ENCODE results near the gene SMARCA4. TPM values are rescaled to one million over a fixed set of nuclear protein-coding genes. Genes with fewer than 3 reads are reported as not detected.

SMARCA4 gene
- polyA plus RNA-seq, 1 experiment = 41.6 TPM

GRCh38 chr19:11050323-11051114 is 89.7 kb downstream of the SMARCA4 start:
- Histone ChIP-seq H3K9me3 (ENCODE audit: control insufficient read depth, insufficient read depth, low read length) (no peaks in the 10 kb centered on the region; the same call in 1 of the 2 replicates), H3K27ac (ENCODE audit: low read depth, low read length) (no peak overlapping the region), H3K4me3 (ENCODE audit: low read depth, low read length) (no peak overlapping the region), H3K27me3 (ENCODE audit: control insufficient read depth, insufficient read depth, low read length) (no peaks in the 10 kb centered on the region)
- ChIA-PET CTCF (interaction anchor here (1.1 kb wide), 1 partner anchor 76 kb away, joined by 4 read pairs; no protein-coding TSS in a partner anchor), POLR2A (interaction anchor here (1.0 kb wide), 1 partner anchor 11 kb away, joined by 3 read pairs; no protein-coding TSS in a partner anchor)
- no peak for TF ChIP-seq CTCF (IDR thresholded peaks at IDR 0.05; ENCODE audit: low read depth, low read length)
- DNase-seq (ENCODE audit: low read depth, low spot score) = no peak

GRCh38 chr19:11053817-11054195 is 93.0 kb downstream of the SMARCA4 start:
- no peak for TF ChIP-seq CTCF (IDR thresholded peaks at IDR 0.05; ENCODE audit: low read depth, low read length)
- CTCF ChIA-PET = no interaction called here
- DNase-seq (ENCODE audit: low read depth, low spot score) = no peak
- Histone ChIP-seq H3K27ac (ENCODE audit: low read depth, low read length) (no peak overlapping the region), H3K4me3 (ENCODE audit: low read depth, low read length) (no peak overlapping the region), H3K27me3 (ENCODE audit: control insufficient read depth, insufficient read depth, low read length) (no peaks in the 10 kb centered on the region), H3K9me3 (ENCODE audit: control insufficient read depth, insufficient read depth, low read length) (no peaks in the 10 kb centered on the region; the same call in 1 of the 2 replicates)
- POLR2A ChIA-PET = interaction anchor here (0.7 kb wide), 1 partner anchor 66 kb away, joined by 9 read pairs; no protein-coding TSS in a partner anchor

GRCh38 chr19:11054200-11054599 is 93.4 kb downstream of the SMARCA4 start:
- CTCF ChIA-PET = no interaction called here
- no peaks in the 10 kb centered on the region for H3K27me3 ChIP-seq (ENCODE audit: control insufficient read depth, insufficient read depth, low read length)
- no peak overlapping the region for H3K4me3 ChIP-seq (ENCODE audit: low read depth, low read length)
- no peak overlapping the region for H3K27ac ChIP-seq (ENCODE audit: low read depth, low read length)
- POLR2A ChIA-PET = no interaction called here
- no peak for DNase-seq (ENCODE audit: low read depth, low spot score)
- no peak for TF ChIP-seq CTCF (IDR thresholded peaks at IDR 0.05; ENCODE audit: low read depth, low read length)
- H3K9me3 ChIP-seq (ENCODE audit: control insufficient read depth, insufficient read depth, low read length) = no peaks in the 10 kb centered on the region; the same call in 1 of the 2 replicates

- CTCF ChIA-PET = no interaction called here
- no peak for TF ChIP-seq CTCF (IDR thresholded peaks at IDR 0.05; ENCODE audit: low read depth, low read length)
- DNase-seq (ENCODE audit: low read depth, low spot score) = no peak
- no peak overlapping the region for H3K27ac ChIP-seq (ENCODE audit: low read depth, low read length)
- POLR2A ChIA-PET = no interaction called here
- no peaks in the 10 kb centered on the region for H3K27me3 ChIP-seq (ENCODE audit: control insufficient read depth, insufficient read depth, low read length)
- no peak overlapping the region for H3K4me3 ChIP-seq (ENCODE audit: low read depth, low read length)
- H3K9me3 ChIP-seq (ENCODE audit: control insufficient read depth, insufficient read depth, low read length) = no peaks in the 10 kb centered on the region; the same call in 1 of the 2 replicates
These were observed 93.8 kb downstream of the SMARCA4 start for GRCh38 chr19:11054628-11055027.

All from AG04450 (cell line).